Rectal smooth muscle tissue (tissue), 1 donor: Measurements from ENCODE around the gene PIH1D1.

Experiments
- H3K27ac ChIP-seq: one replicate; pipeline ENCODE4 v1.7.0; 2013; ENCODE audit warnings: low read depth, low read length, inconsistent platforms
- H3K27me3 ChIP-seq: one replicate; pipeline ENCODE4 v1.7.0; 2013; ENCODE audit warnings: low read length; ENCODE audit not compliant: control insufficient read depth, insufficient read depth
- H3K36me3 ChIP-seq: one replicate; pipeline ENCODE4 v1.7.0; 2013; ENCODE audit warnings: low read length; ENCODE audit not compliant: control insufficient read depth, insufficient read depth
- H3K4me1 ChIP-seq: one replicate; pipeline ENCODE4 v1.7.0; 2013; ENCODE audit warnings: low read length; ENCODE audit not compliant: control insufficient read depth, insufficient read depth
- H3K4me3 ChIP-seq: one replicate; pipeline ENCODE4 v1.7.0; 2013; ENCODE audit warnings: low read length
- H3K9ac ChIP-seq: one replicate; pipeline ENCODE4 v1.7.0; 2013; ENCODE audit warnings: low read length

PIH1D1 gene

DNA sequence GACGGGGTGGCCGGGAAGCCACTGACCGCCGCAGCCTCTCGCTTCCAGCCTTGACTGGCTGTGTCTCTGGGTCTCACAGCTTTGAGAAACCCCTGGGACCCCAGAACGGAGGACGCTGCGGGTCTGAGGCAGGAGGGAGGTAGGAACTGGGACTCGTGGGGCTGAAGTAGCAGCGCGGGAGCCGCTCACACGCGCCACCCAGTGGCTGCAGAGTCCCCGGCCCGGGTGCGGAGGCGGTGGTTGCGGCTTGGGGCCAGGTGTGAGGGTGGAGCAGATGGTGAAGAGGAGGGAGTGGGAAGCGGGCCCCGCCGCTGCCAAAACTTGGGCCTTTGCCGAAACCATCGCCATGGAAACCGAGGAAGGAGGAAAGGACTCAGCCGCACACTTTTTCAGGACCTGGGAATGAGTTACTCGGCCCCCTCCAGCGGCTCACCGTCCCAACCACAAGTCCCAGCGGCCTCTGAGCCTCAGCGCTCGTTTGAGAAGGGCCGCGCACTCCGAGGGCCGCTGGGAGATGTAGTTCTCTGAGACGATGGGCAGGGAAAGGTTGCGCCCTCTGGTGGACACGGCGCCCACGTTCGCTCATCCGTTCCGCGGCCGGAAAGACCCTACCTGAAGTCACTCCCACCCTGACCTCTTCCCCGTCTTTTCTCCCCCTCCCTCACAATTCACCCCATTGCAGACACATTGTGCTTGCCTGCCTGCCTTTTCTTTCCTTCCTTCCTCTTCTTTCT lies 8.1 kb downstream of the PIH1D1 start:
- Histone ChIP-seq H3K4me3 (peak overlapping the region; percentile 70), H3K9ac (no peak overlapping the region), H3K4me1 (no peaks in the 10 kb centered on the region), H3K36me3 (no peaks in the 10 kb centered on the region), H3K27me3 (peaks cover 22% of the 10 kb centered on the region), H3K27ac (peak overlapping the region; percentile 0)

DNA sequence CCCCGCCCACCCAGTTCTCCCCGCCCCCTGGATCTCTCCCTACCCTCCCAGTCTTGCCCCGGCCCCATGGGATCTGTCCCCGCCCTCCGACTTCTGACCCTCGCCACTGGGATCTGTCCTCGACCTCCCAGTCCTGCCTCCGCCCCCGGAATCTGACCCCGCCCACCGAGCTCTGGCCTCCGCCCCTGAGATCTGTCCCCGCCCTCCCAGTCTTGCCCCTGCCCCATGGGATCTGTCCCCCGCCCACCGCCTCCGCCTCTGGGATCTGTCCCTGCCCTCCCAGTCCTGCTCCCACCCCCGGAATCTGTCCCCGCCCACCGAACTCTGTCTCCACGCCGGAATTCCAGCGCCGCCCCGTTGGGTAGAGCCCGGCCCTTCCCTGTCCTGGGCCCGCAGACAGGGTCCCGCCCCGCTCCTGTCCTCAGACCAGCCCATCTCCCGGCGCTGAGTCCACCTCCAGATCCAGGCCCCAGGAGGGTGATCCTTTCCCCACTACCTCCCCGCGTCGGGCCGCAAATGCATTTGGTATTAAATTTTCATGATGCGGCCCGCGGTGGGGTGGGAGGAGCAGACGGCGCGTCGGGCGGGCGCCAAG lies 8.7 kb downstream of the PIH1D1 start:
- Histone ChIP-seq H3K4me3 (peak overlapping the region; percentile 70), H3K4me1 (no peaks in the 10 kb centered on the region), H3K9ac (no peak overlapping the region), H3K27me3 (peaks cover 25% of the 10 kb centered on the region), H3K36me3 (no peaks in the 10 kb centered on the region), H3K27ac (peak overlapping the region; percentile 0)

DNA sequence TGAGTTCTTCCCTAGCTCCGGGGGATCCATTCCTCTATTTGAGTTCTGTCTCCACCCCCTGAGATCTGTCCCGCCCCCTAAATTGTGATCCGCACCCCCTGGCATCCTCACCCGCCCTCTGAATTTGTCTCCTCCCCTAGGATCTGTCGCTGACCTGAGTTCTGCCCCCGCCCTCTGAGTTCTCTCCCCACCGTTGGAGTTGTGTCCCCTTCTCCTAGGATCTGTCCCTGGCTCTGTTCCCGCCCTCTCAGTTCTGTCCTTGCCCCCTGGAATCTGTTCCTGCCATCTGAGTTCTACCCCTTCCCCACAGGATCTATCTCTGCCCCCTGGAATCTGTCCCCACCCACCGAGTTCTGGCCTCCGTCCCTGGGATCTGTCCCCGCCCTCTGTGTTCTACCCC lies 9.3 kb downstream of the PIH1D1 start:
- Histone ChIP-seq H3K27ac (no peak overlapping the region), H3K4me1 (no peaks in the 10 kb centered on the region), H3K4me3 (no peak overlapping the region), H3K36me3 (no peaks in the 10 kb centered on the region), H3K27me3 (peaks cover 25% of the 10 kb centered on the region), H3K9ac (no peak overlapping the region)

DNA sequence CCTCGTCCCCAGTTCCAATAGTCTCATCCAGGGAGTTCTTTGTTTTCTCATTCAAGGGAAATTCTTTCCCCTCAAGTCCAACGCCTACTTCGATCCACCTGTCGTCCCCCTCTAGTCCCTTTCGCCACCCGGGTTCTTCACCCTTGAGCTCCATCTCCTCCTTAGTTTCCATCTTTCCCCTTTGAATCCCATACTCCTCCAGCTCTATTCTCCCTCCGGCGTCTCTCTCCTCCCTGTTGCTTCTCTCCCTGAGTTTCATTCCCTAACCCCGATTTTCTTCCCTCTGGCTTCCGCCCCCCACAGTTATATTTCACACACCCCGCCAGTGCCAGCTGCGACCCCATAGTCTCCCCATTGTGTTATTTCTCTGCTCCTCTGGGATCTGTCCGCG lies 9.7 kb downstream of the PIH1D1 start:
- Histone ChIP-seq H3K9ac (no peak overlapping the region), H3K27ac (no peak overlapping the region), H3K4me3 (no peak overlapping the region), H3K4me1 (no peaks in the 10 kb centered on the region), H3K36me3 (no peaks in the 10 kb centered on the region), H3K27me3 (peaks cover 27% of the 10 kb centered on the region)

DNA sequence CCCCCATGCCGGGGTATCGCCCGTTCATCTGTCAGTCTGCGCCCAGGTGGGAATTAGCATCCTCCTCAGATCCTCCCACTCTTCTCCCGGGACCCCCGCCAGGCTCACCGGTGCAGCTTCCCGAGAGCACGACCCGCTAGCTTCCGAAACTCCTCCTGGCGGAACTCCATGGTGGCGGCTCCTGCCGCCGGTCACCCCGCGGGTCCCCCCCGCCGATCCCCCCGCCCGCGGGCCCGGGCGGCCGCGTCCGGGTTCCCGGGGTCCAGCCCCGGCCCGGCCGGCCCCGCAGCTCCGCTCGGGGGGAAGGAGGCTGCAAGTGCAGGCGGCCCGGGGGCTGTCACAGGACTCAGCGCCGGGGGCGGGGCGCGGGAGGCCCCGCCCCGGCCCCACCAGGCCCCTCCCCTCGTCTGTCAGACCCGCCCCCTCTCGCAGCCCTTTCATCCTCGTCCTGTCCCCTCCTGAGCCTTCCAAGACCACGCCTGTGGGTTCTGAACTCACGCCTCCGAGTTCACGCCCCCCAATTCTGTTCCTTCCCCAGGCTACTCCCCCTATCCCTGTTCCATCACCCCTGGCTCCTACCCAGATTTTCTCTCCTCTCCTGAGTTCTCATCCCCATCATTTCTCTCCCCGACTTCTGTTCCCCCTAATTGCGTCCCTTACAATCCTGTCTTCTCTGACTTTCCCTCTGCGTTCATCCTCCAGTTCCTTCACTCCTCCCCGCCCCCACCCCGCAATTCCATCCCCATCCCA lies 10.2 kb downstream of the PIH1D1 start, which contains the start of gene SLC17A7:
Gene SLC17A7, minus strand, starts transcription at position 318 of the 750 bp plus-strand sequence. Its CDS starts 148 bp downstream, at position 170.
- H3K27ac ChIP-seq = no peak within 1 kb of the TSS

DNA sequence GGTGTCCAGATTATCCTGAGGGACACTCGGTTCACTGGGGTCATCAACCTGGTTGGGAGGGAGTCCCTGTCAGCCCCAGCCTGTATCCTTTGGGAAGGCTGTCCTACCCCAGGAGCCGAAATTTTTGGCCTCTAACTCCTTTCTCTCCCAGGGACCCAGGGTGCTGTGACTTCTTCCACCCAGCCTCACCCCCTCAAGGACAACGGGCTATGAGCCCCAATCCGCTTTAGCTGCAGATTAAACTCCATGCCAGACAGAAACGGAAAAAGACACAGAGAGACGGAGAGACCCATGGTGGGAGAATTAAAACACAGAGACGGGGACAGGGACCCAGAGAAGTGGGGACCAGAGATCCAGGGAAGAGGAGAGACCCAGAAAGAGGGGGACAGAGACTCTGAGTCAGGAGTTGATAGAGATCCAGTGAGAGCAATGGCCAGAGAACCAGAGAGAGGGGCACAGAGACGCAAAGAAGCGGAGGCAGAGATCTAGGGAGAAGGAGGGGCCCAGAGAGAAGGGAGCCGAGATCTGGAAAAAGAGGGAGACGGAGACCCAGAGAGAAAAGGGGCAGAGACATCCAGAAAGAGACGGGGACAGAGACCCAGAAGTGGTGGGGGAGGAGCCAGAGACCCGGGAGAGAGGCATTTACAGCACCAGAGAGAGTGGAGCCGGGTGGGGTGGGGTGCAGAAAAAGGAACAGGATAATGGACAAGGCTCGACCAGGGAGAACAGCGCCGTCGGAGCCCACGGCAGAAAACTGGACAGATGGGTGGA lies 11.0 kb downstream of the PIH1D1 start:
- Histone ChIP-seq H3K27ac (no peak overlapping the region), H3K4me1 (no peaks in the 10 kb centered on the region), H3K4me3 (peak overlapping the region; percentile 32), H3K27me3 (peaks cover 37% of the 10 kb centered on the region), H3K36me3 (no peaks in the 10 kb centered on the region), H3K9ac (no peak overlapping the region)

More for the DNA sequence above, 10.2 kb downstream of the PIH1D1 start, which contains the start of gene SLC17A7:
- Histone ChIP-seq H3K9ac (no peak within 1 kb of the TSS), H3K4me3 (peak within 1 kb of the TSS; percentile 32), H3K36me3 (no peaks in the 10 kb centered on the region), H3K4me1 (no peaks in the 10 kb centered on the region), H3K27me3 (peaks cover 31% of the 10 kb centered on the region)

DNA sequence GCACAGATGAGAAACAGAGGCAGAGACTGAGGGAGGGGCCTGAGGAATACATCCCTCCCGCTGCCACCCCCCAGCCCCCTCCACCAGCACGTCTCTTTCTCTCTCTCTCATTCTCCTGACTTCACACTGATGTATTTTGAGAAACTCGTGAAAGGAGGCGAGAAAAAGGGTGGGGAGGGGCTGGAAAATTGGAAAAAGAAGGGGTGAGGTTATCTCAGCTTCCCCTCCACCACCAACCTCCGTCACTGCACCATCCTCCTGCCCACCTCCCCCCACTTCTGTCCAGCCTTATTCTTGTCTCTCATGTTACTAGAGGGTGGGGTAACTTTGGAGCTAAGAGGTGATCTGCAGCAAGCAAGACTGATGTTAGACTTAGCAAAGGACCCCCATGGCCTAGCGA lies 11.8 kb downstream of the PIH1D1 start:
- H3K4me3 ChIP-seq = no peak overlapping the region
- no peak overlapping the region for H3K9ac ChIP-seq

DNA sequence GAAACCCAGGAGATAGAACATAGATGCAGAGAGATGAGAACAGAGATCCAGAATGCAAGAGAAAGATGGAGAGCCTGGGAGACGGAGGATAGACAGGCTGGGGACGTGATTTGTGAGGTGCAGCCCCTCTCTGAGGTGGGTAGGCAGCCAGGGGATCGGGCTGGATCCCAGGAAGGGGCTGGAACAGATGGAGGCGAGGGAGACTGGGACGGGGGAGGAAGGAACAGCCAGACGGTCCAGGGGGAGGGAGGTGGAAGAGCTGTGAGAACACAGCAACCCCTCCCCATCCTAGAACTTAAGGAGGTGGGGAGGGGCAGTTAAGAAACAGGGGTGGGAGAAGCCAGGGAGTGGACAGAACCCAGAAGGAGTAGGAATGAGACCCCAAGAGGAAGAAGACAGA lies 13.4 kb downstream of the PIH1D1 start:
- no peaks in the 10 kb centered on the region for H3K36me3 ChIP-seq
- no peak overlapping the region for H3K4me3 ChIP-seq
- no peak overlapping the region for H3K27ac ChIP-seq
- H3K27me3 ChIP-seq = peaks cover 54% of the 10 kb centered on the region
- no peaks in the 10 kb centered on the region for H3K4me1 ChIP-seq
- no peak overlapping the region for H3K9ac ChIP-seq

More for the DNA sequence above, 11.8 kb downstream of the PIH1D1 start:
- Histone ChIP-seq H3K27me3 (peaks cover 45% of the 10 kb centered on the region), H3K27ac (no peak overlapping the region), H3K36me3 (no peaks in the 10 kb centered on the region), H3K4me1 (no peaks in the 10 kb centered on the region)

DNA sequence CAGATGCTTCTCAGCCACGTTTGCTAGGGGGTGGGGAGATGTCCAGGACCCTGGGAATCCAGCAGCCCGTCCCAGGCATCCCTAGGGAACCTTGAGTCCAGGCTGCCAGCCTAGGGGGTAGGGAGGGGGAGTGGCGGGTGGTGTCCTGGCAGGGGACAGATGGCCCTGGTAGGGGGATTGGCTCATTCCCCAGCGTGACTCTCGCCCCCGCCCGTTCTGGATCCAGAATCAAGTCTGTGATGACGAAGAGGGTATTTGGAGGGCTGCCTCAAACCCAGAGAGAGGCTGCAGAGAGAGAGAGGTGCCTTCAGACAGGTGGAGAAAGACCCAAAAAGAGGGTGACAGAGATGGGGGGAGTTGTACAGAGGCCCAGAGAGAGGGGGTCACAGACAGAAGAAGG lies 14.4 kb downstream of the PIH1D1 start:
- no peaks in the 10 kb centered on the region for H3K36me3 ChIP-seq
- peaks cover 63% of the 10 kb centered on the region for H3K27me3 ChIP-seq
- no peak overlapping the region for H3K4me3 ChIP-seq
- no peak overlapping the region for H3K27ac ChIP-seq
- no peaks in the 10 kb centered on the region for H3K4me1 ChIP-seq
- no peak overlapping the region for H3K9ac ChIP-seq

DNA sequence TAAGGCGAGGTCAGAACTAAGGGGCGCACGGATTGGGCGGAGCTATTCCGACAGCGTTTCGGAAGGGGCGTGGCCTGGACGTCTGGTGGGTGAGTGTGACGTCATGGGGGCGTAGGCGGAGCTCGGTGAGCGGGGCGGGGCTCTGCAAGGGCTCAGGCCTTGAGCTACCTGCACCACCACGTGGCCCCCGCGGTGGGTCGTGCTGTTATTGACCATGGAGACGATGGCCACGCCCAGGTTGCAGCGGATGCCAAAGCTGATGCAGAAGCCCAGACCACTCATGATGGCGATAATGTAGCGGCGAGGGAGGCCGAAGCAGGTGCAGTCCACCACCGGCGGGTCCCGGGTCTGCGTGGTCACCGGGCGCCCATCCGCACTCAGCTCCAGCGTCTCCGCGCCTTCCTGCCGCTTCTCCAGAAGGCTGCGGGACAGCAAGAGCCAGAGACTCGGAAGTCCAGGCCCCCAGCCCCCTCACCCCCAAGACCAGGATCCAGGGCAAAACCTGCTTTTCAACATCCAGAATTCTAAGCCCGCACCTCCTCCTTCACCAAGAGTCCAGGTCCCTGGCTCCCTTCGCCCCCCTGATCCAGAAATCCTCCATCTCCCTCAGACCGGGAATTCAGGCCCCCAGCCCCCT lies 15.1 kb downstream of the PIH1D1 start:
- H3K36me3 ChIP-seq = no peaks in the 10 kb centered on the region
- no peaks in the 10 kb centered on the region for H3K4me1 ChIP-seq
- H3K4me3 ChIP-seq = no peak overlapping the region
- H3K27me3 ChIP-seq = peaks cover 62% of the 10 kb centered on the region
- no peak overlapping the region for H3K27ac ChIP-seq
- no peak overlapping the region for H3K9ac ChIP-seq

DNA sequence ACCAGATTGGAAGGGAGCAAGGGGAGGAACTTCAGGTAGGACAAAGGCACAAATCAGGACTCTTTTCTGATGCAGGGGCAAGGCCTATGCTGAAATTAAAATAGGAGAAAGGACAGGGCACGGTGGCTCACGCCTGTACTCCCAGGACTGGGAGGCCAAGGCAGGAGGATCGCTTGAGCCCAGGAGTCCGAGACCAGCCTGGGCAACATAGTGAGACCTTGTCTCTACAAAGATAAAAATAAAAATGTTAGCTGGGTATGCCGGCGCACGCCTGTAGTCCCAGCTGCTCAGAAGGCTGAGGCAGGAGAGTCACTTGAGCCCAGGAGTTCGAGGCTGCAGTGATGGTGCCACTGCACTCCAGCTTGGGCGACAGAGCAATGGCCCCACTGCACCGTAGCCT lies 15.9 kb downstream of the PIH1D1 start:
- Histone ChIP-seq H3K4me1 (no peaks in the 10 kb centered on the region), H3K36me3 (no peaks in the 10 kb centered on the region), H3K27me3 (peaks cover 66% of the 10 kb centered on the region), H3K9ac (no peak overlapping the region), H3K27ac (no peak overlapping the region), H3K4me3 (no peak overlapping the region)
